HG02610 (cell line): ENCODE measurements around the gene ATP9B.
"Not testable (repeated sequence)": the region's sequence is repeated elsewhere in the genome, so short reads cannot be mapped to it uniquely, and the experiment has no call there.

Source experiments
- ATAC-seq: cut with Tn5 transposase; IDR thresholded peaks from one replicate; pipeline ENCODE4 v1.9.1; 2021; ENCODE audit warnings: mild to moderate bottlenecking, moderate library complexity; ENCODE audit not compliant: unreplicated experiment

ATP9B gene

DNA sequence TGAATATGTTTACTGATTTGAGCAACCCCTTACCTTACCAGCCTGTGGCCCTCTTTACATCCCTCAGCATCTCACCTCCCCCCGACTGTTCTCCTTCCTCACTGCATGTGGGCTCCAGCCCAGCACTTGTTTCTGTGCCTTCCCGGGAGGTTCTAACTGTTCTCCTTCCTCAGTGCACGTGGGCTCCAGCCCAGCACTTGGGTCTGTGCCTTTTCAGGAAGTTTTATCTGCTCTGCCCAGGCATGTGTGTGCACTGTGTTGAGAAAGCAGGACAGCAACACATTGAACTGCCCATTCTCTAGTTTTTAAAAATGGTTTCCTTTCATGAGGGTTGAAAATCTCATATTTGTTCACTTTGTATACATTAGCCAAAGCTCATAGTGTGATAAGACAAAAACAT lies 158.4 kb downstream of the ATP9B start:
- ATAC-seq, result no peak

DNA sequence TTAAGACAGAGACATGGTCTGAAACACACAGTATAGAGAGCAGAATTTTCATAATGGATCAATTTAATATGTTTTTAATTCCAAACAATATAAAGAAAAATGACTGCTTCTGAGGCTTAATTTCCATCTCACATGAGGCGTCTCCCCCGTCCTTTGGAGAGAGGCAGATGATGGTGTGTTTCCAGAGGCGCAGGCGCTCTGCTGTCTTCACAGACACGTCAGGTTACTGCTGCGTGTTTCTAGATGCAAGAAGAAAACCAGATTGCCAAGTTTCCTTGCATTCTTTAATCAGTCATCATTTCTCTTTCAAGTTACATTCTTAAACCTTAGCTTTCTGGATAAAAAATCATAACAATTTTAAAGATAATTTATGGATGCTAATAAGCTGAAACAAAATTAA lies 160.2 kb downstream of the ATP9B start:
- no peak for ATAC-seq

DNA sequence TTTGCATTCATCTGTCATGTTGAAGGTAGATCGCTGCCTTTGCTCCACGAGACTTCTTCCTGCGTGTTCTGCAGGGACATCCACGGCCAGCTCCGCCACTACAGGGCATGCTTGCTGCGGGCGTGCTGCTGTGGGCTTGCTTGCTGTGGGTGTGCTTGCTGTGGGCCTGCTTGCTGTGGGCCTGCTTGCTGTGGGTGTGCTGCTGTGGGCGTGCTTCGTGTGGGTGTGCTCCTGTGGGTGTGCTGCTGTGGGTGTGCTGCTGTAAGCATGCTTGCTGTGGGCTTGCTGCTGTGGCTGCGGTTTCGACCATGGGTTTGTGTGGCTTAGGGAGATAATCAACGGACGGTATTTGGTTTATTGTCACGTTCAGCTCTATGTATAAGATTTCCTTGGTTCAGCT lies 165.2 kb downstream of the ATP9B start:
- ATAC-seq, result no peak

DNA sequence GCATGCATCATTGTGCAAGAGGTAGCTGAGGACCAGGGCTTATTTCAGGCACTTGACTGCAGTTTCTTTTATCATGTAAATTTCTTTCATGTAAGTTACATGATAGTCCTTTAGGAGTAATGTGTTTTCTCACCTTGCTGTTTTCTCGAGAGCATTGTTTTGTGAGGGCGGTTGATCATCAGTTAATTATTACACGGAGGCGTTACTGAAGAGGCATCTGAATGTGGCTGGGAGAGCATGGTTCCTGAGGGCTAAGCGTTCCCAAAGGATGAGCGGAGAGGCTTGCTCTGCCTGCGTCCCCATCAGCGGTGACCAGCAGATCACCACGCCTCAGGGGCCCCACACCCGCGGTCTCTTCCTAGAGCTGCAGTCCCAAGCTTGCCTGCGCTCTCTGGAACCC lies 170.4 kb downstream of the ATP9B start:
- ATAC-seq, result no peak

DNA sequence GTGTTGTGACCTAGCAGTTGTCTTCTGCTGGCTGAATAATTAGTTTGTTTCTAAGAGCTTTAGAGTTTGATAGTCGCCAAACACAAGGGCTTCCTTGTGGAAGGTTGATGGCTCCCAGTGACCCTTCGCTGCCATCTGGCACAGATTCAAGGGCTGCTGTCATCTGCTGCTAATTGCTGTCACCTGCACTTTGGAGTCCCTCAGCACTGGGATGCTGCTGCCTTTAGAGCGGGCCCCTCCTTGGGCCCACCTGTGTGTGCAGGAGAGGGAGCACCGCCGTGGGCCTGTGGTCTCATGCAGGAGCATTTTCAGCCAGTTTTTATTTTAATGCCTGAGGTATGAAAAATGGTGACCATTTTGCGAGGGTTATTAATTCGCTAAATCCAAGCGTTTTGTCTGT lies 172.6 kb downstream of the ATP9B start:
- no peak for ATAC-seq

DNA sequence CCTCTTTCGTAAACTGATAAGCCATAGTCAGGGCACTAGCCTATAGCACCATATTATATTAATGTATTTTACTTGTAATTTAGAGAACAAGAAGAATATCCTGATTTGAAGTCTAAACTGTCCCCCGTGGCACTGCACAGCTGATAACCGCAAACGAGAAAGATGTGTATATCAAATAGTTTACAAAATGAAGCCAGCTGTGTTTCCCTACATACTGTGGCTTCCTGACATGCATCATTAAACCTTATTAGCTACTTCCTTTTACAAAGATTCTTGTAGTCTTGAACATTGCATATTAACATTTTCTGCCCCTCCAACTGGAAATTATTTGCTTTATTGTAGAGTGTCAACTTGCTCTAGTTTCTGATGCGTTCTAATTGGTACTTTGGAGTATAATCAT lies 173.1 kb downstream of the ATP9B start:
- ATAC-seq, result no peak

DNA sequence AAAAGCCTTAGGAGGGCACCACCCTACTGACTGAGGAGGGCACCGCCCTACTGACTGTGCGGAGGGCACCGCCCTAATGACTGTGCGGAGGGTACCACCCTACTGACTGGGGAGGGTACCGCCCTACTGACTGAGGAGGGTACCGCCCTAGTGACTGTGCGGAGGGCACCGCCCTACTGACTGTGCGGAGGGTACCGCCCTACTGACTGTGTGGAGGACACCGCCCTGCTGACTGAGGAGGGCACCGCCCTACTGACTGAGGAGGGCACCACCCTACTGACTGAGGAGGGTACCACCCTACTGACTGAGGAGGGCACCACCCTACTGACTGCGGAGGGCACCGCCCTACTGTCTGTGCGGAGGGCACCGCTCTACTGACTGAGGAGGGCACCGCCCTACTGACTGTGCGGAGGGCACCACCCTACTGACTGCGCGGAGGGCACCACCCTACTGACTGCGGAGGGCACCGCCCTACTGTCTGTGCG lies 176.4 kb downstream of the ATP9B start:
- ATAC-seq, result no peak

DNA sequence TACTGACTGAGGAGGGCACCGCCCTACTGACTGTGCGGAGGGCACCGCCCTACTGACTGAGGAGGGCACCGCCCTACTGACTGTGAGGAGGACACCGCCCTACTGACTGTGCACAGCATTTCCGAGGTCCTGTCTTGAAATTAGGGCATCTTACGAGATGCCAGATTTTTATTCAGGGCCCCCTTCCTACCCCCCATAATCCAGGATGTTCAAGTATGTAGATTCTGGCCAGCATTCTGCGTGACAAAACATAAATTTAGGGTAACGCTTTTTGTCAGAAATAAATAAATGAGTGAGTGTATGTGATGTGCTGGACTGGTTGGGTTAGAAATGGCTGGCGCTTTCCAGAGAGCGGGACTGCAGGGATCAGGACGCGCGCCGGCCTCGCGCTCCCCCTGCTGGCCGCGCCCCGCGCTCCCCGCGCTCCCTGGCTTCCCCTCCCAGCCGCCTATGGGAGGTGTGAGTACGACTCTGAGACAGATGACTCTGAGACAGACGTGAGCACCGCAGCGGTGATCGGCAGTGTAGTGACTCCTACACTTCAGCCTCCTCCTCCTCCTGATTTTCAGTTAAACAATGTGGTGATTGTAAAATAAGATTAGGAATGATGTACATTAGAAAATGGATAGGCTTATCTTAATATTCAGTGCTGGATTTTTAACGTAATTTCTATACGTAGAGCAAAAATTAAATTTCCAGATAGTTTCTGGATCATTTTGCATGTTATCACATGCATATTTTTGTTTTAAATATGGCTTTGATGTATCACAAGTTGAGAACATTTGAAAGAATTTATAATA lies 177.3 kb downstream of the ATP9B start:
- peak; percentile 97 for ATAC-seq

DNA sequence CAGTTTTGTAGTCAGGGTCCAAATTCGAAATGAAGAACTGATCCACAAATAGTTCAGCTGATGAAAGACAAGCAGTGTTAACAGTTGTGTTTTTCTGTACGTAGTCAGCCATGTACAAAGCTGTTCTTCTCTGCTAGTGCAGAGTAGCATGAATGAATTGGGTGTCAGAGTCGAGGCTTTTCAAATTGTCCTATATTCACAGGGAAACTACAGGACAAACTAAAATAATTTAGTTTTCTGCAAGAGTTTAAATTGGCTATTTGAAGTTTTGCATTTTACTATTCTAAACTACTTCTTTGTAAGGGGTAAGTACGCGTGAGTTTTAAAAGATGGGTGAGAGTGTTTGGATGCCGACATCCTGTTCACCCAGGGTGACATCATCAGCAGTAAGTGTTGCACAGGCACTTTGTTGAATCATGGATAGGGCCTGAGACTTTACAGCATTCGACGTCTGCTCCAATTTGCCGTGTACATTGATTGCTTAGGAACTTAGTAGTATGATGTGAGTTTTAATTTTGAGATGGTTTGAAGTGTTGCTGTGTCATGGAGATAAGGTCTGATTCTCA lies 179.4 kb downstream of the ATP9B start:
- ATAC-seq, result no peak

DNA sequence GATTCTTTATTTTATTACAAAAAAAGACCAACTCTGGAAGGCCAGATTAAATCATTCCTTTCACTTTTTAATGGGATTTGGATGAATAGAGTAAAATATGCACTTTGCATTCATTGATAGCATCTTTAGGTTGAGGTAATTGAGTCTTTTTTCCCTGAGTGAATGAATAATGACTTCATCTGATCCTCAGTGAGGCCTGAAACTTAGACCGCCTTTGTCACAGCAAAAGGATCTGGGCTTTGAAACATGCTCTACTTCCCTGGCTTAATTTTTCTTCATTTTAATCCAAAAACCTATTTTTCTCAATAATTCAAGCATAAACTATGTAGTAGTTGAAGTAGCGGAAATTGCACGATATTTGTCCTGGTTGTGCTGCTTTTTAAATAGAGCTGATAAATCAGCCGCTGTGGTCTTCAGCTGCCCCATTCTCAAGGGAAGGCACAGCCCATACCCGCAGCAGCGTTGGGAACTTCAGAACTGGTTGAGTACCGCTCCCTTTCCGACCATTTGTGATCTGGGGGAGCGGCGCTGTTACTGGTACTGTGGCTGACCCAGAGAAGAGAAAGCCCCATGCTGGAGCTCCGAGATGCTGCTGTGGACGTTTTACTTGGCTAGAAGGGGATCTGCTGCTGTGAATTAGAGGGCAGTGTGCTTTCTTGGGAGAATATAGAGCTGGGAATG lies 181.2 kb downstream of the ATP9B start:
- ATAC-seq, result no peak

DNA sequence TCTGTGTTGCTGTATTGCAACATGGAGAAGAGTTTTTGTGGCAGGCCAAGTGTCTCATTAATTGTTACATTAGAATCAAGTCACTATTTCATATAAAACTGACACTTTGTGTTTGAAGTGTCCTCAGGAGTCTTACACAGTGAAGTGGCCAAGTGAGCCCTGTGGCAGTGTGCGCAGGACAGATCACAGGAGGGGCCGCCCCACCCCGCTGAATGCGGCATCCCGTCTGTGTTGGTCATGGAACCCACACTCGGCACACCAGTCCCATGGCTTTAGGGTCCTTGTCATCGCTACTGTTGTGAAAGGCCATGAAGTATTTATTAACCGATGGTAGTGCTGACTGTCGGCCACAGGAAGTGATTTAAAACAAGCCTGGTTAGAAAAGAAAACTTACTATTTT lies 181.8 kb downstream of the ATP9B start:
- no peak for ATAC-seq

DNA sequence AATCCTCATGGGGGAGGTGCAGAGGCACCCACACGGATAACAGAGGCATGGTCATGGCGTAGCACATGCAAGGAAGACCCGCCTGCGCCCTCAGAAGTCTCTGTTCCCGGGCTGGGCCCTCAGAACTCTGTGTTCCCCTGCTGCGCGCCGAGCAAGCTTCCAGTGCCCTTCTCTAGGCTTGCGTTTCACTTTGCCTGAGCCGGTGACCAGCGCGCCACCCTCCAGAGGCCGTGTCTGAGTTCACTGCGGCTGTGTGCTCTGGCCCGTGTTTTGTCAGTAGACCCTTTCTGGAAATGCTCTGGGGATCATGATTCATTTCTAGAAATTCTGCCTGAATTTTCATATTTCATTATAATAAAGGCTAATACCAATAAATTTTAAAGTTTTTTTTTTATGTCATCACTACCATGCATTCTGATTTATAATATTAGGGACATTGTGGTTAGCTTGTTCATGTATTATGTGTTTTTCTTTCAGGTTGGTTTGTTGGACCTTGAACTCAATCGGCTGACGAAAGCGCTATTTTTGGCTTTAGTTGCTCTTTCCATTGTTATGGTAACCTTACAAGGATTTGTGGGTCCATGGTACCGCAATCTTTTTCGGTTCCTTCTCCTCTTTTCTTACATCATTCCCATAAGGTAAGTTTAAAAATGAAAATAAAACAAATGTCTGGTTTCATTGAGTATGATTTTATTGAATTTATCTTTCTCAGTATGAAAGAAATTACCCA lies 183.9 kb downstream of the ATP9B start:
- ATAC-seq, result no peak

DNA sequence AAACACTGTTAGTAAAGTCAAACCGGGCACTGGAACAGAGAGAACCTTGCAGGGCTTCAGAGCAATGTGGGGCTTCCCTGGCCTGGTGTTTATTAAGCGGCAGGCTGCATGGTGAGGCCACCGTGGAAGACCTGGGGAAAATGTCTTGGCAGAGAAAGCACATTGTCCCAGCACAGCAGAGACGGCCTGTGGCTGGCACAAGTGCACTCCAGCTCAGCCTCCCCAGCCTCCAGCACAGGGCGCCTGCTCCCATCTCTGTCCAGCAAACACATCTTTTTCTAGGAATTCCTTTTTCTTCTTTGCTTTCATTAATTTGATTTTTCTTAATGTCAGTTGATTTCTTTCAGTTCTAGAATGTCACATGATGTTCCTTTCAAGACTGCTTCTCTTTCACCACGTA lies 188.3 kb downstream of the ATP9B start:
- no peak for ATAC-seq

DNA sequence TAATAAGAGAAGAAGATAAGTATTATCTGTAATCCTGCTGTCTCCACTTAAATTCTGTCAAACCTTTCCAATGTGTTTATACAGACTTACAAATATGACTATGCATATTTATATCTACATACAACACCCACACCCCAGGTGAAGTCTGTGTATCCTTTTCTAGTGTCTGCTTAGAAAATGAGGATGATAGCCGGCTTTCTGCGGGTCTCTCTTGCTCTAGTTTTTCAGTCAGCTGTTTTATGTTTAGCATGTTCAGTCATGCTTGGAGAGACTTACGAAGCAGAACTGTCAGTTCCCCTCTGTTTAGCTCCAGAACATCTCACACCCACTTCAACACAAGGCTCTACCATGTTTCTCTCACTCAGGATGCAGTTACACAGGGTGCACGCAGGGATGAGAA lies 189.3 kb downstream of the ATP9B start:
- ATAC-seq, result peak; percentile 84

DNA sequence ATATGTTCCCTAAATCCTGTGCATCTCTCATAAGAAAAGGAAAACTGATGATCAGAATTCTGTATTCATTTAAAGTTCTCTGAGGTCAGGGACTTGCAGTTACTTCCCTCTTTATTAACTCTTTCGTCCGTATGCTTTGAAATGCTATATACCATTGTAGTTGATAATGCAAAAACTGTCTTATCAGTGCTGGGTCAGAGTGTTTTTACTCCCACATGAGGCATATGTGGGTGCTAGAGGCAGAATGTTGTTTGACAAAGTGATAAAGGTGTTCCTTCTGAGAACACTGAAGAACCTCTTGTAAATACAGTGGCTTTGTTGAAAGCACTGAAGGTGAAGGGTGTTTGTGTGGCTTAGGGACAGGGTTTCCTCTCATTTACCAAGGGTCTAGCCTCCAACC lies 190.0 kb downstream of the ATP9B start:
- no peak for ATAC-seq

DNA sequence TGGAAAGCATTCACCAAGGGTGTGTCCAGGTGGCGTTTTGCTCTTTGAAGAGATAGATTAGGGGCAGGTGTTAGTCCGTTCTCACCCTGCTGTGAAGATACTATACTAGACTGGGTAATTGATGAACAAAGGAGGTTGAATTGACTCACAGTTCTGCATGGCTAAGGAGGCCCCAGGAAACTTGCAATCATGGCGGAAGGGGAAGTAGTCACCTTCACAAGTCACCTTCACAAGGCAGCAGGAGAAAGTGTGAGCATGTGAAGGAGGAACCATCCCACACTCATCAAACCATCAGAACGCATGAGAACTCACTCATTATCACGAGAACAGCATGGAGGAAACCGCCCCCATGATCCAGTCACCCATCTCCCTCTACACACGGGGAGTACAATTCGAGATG lies 190.8 kb downstream of the ATP9B start:
- peak; percentile 64 for ATAC-seq

DNA sequence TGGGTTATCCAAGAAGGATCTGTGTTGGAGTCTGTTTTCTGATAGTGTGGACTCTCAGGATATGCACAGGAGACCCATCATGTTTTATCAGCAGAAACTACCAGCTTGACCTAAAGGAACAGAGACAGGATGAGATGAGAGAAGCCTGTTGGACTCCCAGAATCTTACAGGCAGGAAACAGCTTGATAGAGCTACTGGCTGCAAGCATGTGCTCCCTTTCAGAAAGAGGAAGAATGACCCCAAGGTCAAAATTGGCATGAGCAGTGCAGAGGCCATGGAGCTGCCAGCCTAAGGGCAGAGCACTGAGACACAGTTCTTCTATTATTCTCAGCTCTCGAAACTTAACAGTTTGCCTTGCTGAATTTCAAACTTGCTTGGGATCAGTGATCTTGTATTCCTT lies 191.3 kb downstream of the ATP9B start:
- no peak for ATAC-seq

DNA sequence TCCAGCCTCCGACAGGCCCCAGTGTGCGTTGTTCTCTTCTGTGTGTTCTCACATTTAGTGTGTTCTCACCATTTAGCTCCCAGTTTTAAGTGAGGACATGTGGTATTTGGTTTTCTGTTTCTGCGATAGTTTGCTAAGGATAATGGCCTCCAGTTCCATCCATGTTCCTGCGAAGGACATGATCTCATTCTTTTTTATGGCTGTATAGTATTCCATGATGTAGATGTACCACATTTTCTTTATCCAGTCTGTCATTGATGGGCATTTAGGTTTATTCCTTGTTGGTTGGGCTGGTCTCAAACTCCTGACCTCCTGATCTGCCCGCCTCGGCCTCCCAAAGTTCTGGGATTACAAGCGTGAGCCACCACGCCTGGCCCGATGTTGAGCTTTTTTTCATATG lies 195.9 kb downstream of the ATP9B start:
- not testable (repeated sequence) for ATAC-seq

DNA sequence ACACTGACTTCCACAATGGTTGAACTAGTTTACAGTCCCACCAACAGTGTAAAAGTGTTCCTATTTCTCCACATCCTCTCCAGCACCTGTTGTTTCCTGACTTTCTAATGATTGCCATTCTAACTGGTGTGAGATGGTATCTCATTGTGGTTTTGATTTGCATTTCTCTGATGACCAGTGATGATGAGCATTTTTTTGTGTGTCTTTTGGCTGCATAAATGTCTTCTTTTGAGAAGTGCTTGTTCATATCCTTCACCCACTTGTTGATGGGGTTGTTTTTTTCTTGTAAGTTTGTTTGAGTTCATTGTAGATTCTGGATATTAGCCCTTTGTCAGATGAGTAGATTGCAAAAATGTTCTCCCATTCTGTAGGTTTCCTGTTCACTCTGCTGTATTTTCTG lies 202.6 kb downstream of the ATP9B start:
- ATAC-seq, result not testable (repeated sequence)

DNA sequence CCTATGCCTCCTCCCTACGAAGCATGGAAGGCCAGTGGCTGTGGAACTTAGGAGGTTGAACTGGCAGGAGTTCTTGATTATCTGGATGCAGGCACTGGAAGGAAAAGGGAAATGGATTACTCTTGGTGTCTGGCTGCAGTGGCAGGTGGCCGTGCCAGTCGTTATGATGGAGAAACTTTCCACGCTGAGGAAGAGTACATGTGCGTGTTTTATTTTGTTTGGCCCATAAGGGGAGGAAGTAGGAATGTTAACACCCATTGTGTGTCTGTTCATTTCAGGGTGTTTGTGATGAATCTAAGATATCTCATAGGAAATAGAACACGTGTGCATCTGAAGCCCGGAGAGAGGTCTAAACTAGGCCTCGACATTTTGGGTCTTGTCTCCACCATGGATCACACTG lies 203.7 kb downstream of the ATP9B start:
- ATAC-seq, result no peak

DNA sequence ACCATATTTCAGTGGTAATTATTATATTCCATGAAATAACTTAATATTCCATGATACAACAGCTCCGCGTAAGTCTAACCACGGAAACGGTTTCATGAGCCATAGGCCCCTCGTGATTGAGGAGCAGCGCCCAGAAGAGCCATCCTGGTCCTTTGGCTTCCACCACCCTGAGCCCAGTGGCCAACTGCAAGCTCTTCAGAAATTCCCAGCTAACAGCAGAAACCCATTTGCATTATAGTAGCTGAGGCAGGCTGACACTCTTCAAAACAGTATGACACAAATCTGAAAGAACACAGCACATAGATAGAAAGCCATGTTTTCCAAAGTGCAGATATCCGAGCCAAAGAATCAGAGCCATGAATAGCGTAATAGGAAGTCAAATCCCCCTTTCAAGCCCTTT lies 205.6 kb downstream of the ATP9B start:
- ATAC-seq, result peak; percentile 12
